Measurements from ENCODE around the gene SOCS2. TPM values are rescaled to one million over a fixed set of nuclear protein-coding genes. Genes with fewer than 3 reads are reported as not detected.

The SOCS2 gene
- total RNA-seq, 1 experiment from 2014 or later: 16.6 TPM

DNA sequence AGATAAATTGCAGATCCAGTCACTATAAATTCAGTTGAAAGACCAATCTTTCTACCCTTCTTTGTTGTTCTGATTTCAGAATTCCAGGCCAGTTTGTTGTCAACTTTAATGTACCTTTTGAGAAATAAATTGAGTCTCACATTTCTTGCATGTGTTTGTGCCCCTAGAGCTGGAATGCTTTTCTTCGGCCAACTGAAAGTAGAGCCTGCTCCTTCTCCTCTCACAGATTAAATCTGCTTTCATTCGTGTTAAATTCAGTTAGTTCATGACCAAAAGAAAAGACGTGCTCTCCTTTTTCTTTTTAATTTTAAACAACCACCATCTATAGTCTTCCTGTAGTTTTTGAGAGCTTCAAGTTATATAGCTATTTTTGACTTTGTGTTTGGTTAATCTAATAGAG lies 22.9 kb downstream of the SOCS2 start:
- no peak overlapping the region for H3K4me3 ChIP-seq
- no peaks in the 10 kb centered on the region for H3K36me3 ChIP-seq
- H3K27ac ChIP-seq: no peak overlapping the region
- H3K4me1 ChIP-seq: no peaks in the 10 kb centered on the region
- DNase-seq: no peak
- H3K27me3 ChIP-seq: no peaks in the 10 kb centered on the region; the same call in 1 of the 2 replicates
- H3K9me3 ChIP-seq (replicated peaks): no peaks in the 10 kb centered on the region

DNA sequence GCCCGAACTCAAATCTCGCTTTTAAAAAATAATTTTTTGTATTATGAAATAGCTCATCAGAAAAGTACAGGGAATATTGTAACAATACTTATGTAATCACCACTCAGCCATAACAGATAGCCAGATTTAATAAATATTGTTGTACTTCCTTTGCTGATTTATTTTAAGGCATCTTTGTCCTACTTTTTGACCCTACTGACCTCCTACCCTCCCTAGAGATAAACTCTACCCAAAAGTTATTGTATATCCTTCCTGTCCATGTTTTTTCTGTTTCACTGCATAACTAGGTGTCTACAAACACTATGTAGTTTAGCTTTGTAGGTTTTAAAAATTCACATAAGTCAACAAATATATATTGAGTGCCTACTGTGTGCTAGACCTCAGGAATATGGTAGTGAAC lies 25.1 kb downstream of the SOCS2 start:
- H3K36me3 ChIP-seq: no peaks in the 10 kb centered on the region
- no peaks in the 10 kb centered on the region for H3K27me3 ChIP-seq
- no peak overlapping the region for H3K4me3 ChIP-seq
- no peaks in the 10 kb centered on the region for H3K4me1 ChIP-seq
- H3K9me3 ChIP-seq (replicated peaks): no peaks in the 10 kb centered on the region
- H3K27ac ChIP-seq: no peak overlapping the region
- DNase-seq: no peak

DNA sequence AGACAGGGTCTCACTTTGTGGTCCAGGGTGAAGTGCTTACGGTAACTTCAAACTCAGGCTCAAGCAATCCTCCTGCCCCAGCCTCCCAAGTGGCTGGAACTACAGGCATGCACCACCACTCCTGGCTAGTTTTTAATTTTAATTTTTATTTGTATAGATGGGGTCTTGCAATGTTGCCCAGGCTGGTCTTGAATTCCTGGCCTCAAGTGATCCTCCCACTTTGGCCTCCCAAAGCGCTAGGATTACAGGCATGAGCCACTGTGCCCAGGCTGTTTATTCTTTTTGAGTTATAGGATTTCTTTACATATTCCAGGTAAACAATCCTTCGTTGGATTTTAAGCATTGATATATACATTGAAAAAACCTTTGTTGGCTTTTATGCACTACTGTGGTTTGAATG lies 26.7 kb downstream of the SOCS2 start:
- Histone ChIP-seq H3K27ac (no peak overlapping the region), H3K9me3 (replicated peaks) (no peaks in the 10 kb centered on the region), H3K4me3 (no peak overlapping the region), H3K27me3 (no peaks in the 10 kb centered on the region), H3K4me1 (no peaks in the 10 kb centered on the region), H3K36me3 (no peaks in the 10 kb centered on the region)
- DNase-seq: no peak

DNA sequence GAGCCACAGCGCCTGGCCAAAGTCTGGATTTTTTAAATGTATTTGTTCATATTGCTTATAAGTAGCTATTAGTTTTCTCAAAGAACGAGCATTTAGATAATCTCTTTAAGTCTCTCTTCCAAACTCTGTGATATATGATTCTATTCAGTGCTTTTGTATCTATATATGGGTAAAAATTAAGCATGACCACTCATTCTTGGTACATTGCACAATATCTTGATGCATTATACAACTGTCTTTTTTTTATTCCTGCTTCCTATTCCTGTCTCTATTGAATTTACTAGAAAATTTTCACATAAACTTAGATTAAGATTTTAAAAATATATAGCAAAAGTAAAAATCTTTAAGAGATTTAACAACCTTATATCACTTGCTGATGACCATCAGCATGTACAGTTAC lies 29.1 kb downstream of the SOCS2 start:
- H3K4me3 ChIP-seq: no peak overlapping the region
- DNase-seq: no peak
- H3K27me3 ChIP-seq: no peaks in the 10 kb centered on the region
- H3K9me3 ChIP-seq (replicated peaks): no peaks in the 10 kb centered on the region
- no peaks in the 10 kb centered on the region for H3K36me3 ChIP-seq
- no peak overlapping the region for H3K27ac ChIP-seq
- no peaks in the 10 kb centered on the region for H3K4me1 ChIP-seq

DNA sequence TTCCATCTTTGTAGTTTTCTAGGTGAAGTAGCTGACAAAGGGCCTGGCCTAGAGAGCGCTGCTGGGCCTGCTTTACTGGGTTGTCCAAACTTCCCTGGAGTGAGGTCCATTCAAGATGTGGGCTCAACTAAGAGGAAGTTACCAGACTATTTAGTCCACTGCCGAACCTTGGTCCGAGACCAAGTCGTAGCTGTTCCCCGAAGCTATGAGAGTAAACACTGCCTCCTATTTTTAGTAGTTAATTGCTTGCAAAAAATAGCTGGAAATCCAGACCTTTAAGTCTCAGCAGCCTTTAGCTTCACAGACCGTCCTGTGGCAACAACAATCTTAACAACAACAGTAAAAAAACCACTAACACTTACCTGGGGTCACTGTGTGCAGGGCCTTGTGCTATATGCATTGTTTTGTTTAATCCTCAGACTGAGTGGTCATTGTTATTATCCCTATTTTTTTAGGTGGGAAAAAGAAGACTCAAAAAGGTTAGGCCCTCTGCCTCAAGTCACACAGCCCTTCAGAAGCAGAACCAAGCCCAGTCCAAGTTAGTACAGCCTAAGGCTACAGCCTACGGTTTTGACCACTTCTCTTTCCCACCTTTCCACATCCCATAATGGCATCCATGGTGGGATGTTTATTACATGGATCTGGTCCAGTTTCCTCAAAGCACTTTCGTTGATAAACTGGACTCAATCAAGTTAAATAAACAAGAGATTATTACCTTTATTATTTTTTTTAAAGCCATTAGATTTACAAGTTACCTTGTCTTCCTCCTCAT lies 30.6 kb downstream of the SOCS2 start:
- Histone ChIP-seq H3K4me3 (no peak overlapping the region), H3K36me3 (no peaks in the 10 kb centered on the region), H3K27ac (no peak overlapping the region), H3K4me1 (no peaks in the 10 kb centered on the region), H3K9me3 (replicated peaks) (no peaks in the 10 kb centered on the region), H3K27me3 (no peaks in the 10 kb centered on the region)
- no peak for DNase-seq

DNA sequence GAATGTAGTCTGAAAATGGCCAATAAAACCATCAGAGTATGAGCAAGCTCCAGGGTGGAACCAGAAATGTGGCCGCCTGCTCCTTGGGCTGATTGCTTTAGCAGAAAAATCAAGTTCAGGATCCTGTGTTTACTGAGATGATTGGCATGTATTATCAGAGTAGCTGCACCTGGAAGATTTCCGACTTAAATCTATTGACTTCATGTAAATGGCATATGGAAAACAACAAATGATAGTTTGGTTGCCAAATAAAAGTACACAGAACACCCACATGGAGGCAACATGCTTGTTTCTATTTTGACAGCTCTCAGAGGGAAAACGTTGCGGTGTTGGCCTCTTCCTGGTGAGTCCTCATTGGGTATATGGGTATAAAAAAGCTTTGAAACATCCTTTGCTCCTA lies 31.3 kb downstream of the SOCS2 start:
- H3K36me3 ChIP-seq: no peaks in the 10 kb centered on the region
- no peak for DNase-seq
- no peaks in the 10 kb centered on the region for H3K4me1 ChIP-seq
- H3K27ac ChIP-seq: no peak overlapping the region
- H3K4me3 ChIP-seq: no peak overlapping the region
- no peaks in the 10 kb centered on the region for H3K9me3 ChIP-seq (replicated peaks)
- H3K27me3 ChIP-seq: no peaks in the 10 kb centered on the region

DNA sequence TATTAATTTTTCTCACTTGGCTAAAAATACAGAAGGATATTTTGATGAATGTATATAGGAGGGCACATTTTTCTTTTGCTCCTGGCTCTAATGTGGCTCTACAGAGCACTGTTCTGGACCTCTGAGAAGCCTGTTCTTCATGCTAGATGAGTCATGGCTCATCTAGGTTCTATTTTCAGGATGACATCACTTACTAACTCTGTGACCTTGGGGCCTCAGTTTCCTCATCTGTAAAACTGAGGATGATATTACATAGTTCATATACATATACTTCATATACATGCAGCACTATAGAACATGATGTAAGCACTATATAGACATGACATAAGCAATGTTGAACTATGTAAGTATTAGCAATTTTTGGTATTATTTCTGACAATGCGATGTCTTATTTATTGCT lies 35.8 kb downstream of the SOCS2 start:
- no peak for DNase-seq

DNA sequence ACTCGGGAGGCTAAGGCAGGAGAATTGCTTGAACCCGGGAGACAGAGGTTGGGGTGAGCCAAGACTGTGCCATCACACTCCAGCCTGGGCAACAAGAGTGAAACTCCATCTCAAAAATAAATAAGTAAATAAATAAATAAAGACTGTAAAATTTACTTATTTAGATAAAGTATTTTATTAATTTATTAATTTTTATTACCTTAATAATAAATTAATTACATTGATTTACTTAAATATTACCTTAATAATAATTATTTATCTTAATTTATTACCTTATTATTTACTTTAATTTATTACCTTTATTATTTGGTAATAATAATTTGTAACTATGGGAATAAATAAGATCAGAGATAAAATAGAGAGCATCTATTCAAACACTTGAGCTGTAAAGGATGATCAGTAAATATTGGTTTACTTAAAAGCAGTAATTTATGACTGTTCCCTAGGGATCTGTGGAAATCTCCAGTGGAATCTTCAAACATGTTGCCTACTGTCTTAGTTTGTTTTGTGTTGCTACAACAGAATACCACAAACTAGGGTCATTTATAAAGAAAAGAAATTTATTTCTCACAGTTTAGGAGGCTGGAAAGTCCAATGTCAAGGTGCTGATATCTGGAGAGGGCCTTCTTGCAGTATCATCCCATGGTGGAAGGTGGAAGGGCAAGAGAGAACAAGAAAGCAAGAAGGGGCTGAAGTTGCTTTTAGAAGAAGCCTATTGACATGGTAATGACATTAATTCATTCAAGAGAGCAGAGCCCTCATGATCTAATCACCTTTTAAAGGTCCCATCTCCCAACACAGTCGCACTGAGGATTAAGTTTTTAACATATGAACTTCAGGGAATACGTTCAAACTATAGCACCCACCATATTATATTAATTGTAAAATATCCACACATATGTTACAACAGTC lies 37.1 kb downstream of the SOCS2 start:
- H3K4me3 ChIP-seq: no peak overlapping the region
- no peaks in the 10 kb centered on the region for H3K27me3 ChIP-seq
- no peak for DNase-seq
- no peaks in the 10 kb centered on the region for H3K4me1 ChIP-seq
- H3K36me3 ChIP-seq: no peaks in the 10 kb centered on the region
- no peaks in the 10 kb centered on the region for H3K9me3 ChIP-seq (replicated peaks)
- no peak overlapping the region for H3K27ac ChIP-seq

More for the DNA sequence above, 35.8 kb downstream of the SOCS2 start:
- Histone ChIP-seq H3K4me1 (no peaks in the 10 kb centered on the region), H3K4me3 (no peak overlapping the region), H3K27ac (no peak overlapping the region), H3K9me3 (replicated peaks) (no peaks in the 10 kb centered on the region), H3K36me3 (no peaks in the 10 kb centered on the region), H3K27me3 (no peaks in the 10 kb centered on the region)

DNA sequence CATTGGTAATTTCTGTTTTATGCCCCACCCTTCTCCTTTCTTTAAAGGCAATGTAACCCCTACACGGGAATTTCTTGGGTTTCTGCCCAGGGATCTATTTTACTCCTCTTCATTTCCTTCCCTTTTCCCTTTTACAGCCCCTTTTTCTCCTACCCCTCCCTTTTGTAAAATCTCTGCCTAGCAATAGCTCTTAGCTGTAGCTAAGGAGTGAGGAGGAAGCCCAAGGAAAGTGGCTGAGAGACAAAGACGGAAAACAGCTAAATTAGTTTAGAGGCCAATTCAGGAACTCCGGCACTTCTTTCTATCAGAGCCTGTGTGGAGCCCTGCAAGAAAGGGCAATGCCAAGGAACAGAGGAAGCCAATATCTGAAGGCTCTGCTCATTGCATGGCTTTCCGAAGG lies 40.3 kb downstream of the SOCS2 start:
- Histone ChIP-seq H3K27ac (no peak overlapping the region), H3K4me1 (no peaks in the 10 kb centered on the region), H3K27me3 (no peaks in the 10 kb centered on the region), H3K9me3 (replicated peaks) (no peaks in the 10 kb centered on the region), H3K36me3 (no peaks in the 10 kb centered on the region), H3K4me3 (no peak overlapping the region)
- no peak for DNase-seq

DNA sequence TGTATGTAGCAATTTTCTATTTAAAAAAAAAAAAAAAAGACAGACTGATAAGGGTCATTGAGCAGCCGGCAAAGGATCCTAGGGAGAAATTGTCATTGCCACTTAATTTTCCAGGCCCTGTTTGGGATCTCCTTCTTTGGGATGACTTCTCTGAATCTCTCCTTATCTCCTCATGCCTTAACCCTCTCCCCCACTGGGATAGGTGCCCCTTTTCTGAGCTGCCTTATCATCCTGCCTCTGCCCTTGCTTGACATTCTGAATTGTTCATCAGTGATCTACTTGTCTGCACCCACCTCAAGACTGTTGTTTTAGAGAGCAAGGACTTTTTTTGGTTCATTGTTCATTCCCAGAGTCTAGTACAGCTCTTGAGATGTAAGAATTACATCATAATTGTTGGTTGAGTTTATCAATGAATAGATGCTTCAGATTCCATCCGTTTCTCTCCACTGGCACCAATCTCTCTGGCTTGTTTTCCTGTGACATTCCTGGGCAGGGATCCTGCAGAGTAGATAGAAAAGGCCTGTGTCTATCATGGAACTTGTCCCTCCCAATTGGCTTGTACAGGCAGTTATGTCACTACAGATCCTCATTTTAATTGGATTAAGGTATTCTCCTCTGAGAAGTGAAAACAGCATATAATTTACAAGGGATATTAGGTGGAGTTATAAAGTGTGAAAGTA lies 42.6 kb downstream of the SOCS2 start:
- DNase-seq: no peak
- no peaks in the 10 kb centered on the region for H3K27me3 ChIP-seq
- H3K4me3 ChIP-seq: no peak overlapping the region
- no peaks in the 10 kb centered on the region for H3K36me3 ChIP-seq
- no peak overlapping the region for H3K27ac ChIP-seq
- no peaks in the 10 kb centered on the region for H3K4me1 ChIP-seq
- H3K9me3 ChIP-seq (replicated peaks): no peaks in the 10 kb centered on the region

DNA sequence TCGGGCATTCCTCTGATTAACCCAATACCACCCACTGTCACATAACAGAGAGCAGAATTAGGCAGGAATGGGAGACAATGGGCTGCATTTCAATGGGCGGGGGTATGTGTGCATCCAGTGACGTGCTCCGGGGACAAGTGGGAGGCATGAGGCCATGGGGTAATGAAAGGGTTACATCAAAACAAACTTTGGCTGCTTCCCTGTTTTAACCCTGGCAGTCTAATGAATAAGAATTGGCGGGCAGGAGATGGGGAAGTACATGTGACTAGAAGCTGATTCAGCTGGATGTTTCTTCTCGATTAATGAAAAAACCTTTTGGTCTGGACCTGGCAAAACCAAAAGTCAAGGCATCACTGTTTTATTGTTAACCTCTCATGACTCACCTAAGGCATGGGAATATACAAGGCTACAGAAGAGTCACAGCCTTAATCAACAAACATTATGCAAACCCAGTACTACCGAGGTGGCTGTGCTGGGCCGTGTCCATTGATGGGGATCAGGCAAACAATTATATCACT lies 44.2 kb downstream of the SOCS2 start:
- H3K36me3 ChIP-seq: no peaks in the 10 kb centered on the region
- no peak for DNase-seq
- H3K4me3 ChIP-seq: no peak overlapping the region
- H3K4me1 ChIP-seq: no peaks in the 10 kb centered on the region
- no peaks in the 10 kb centered on the region for H3K27me3 ChIP-seq
- no peaks in the 10 kb centered on the region for H3K9me3 ChIP-seq (replicated peaks)
- H3K27ac ChIP-seq: no peak overlapping the region

DNA sequence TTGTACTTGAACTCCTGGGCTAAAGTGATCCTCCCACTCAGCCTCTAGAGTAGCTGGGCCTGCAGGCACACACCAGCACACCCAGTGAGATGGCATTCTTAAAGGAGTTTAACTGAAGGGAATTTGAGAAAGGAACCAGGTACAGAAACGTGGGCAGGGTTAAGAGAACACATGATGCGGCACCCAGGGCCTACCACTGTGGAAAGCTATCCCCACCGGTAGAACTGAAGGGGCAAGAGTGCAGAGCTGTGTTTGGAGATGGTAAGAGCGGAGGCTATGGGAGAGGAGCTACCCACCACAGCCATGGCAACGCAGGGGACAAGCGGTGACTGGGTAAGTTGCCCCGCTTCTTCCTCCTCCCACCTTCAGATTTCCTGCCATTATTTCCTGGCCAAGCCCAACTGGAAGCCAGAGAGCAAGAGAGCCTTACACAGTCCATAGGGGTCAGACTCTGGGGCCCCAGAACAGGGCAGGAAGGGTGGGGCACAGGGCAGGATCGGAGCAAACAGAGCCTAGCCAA lies 46.5 kb downstream of the SOCS2 start:
- no peaks in the 10 kb centered on the region for H3K27me3 ChIP-seq
- DNase-seq: no peak
- no peak overlapping the region for H3K27ac ChIP-seq
- no peaks in the 10 kb centered on the region for H3K9me3 ChIP-seq (replicated peaks)
- H3K4me3 ChIP-seq: no peak overlapping the region
- H3K4me1 ChIP-seq: no peaks in the 10 kb centered on the region
- no peaks in the 10 kb centered on the region for H3K36me3 ChIP-seq

DNA sequence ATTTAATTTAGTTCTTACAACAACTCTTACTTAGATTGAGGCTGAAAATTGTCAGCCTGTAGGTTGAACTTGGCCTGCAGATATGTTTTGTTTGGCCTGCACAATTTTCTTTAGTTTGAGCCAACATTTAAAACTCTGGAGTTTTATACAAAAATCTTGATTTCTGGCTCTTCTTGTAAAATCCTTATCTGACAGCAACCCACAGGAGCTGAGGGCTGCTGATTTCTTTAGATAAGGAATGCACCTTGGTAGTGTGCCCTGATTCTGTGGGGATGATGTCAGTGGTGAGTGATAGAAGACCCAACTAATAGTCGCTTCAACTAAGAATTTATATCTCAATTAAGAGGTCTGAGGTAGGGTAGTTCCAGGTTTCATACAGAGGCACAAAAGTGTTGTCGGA lies 49.5 kb downstream of the SOCS2 start:
- H3K4me1 ChIP-seq: no peaks in the 10 kb centered on the region
- H3K27me3 ChIP-seq: no peaks in the 10 kb centered on the region
- no peaks in the 10 kb centered on the region for H3K36me3 ChIP-seq
- H3K9me3 ChIP-seq (replicated peaks): no peaks in the 10 kb centered on the region
- no peak overlapping the region for H3K27ac ChIP-seq
- no peak for DNase-seq
- H3K4me3 ChIP-seq: no peak overlapping the region

DNA sequence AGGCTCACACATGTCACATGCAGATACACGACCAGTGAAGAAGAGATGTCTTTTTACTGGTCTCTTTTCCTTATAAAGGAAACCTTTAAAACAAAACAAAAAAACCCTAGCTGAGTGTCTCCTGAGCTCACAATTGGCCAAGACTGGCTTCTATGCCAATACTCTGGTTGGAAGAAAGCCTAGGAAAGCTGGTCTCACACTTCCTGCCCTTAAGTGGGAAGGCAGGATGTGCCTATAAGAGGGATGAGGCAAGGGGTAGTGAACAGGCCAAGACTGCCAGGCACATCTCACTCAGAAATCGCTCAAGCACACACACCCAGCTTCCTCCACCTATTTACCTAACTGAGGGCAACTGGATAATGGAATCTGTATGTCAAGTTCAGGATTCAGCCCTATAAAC lies 50.0 kb downstream of the SOCS2 start:
- H3K4me3 ChIP-seq: no peak overlapping the region
- H3K4me1 ChIP-seq: no peaks in the 10 kb centered on the region
- H3K27me3 ChIP-seq: no peaks in the 10 kb centered on the region
- no peaks in the 10 kb centered on the region for H3K9me3 ChIP-seq (replicated peaks)
- DNase-seq: no peak
- no peak overlapping the region for H3K27ac ChIP-seq
- no peaks in the 10 kb centered on the region for H3K36me3 ChIP-seq

Data from SJCRH30 (cell line).